ENCODE data around the gene TNS3. TPM values are rescaled to one million over a fixed set of nuclear protein-coding genes. Genes with fewer than 3 reads are reported as not detected.

TNS3 gene
- total and polyA plus RNA-seq, 10 donors, result 17.7 to 247 (median 147) TPM

GRCh38 chr7:47574482-47575329 is 7.2 kb downstream of the TNS3 start:
- H3K9me3 ChIP-seq, result no peaks in the 10 kb centered on the region
- DNase-seq, result no peak
- intact Hi-C loops (cut with DNase I; ENCODE audit: low total_unique reads), result loop anchor here (10.0 kb wide), 1 partner anchor 120 kb away; no protein-coding TSS in a partner anchor
- peaks cover 73 to 100% (median 100%) of the 10 kb centered on the region in 6 donors for H3K4me1 ChIP-seq
- H3K4me3 ChIP-seq, result peak overlapping the region in 1 of 8 donors; percentile 47
- WGBS, 5 donors, result 25 to 31% (median 26%) methylated on average over 11 of the region's 11 CpGs
- TF ChIP-seq POLR2A (IDR thresholded peaks at IDR 0.05), result no peak
- peak in 1 of 3 donors; percentile 68 for TF ChIP-seq POLR2AphosphoS5 (IDR thresholded peaks at IDR 0.05)
- peaks cover 0 to 10% (median 0%) of the 10 kb centered on the region in 6 donors for H3K36me3 ChIP-seq
- no peaks in the 10 kb centered on the region for H3K27me3 ChIP-seq (replicated peaks in 1 of 7)
- peak overlapping the region in 7 of 8 donors; percentile 53 to 93 (median 90) for H3K27ac ChIP-seq

- WGBS, 5 donors, result 20 to 33% (median 25%) methylated on average over 11 of the region's 11 CpGs
- TF ChIP-seq POLR2AphosphoS5 (IDR thresholded peaks at IDR 0.05) (no peak), CTCF (IDR thresholded peaks at IDR 0.05 in 8 of 11, conservative IDR thresholded peaks at IDR 0.05 in 3 of 11) (no peak), POLR2A (IDR thresholded peaks at IDR 0.05) (no peak)
- no peak for DNase-seq
- H3K27ac ChIP-seq, result peak overlapping the region in 7 of 8 donors; percentile 53 to 93 (median 90)
- H3K4me3 ChIP-seq, result peak overlapping the region in 1 of 8 donors; percentile 47
- H3K9me3 ChIP-seq, result no peaks in the 10 kb centered on the region
- peaks cover 68 to 100% (median 100%) of the 10 kb centered on the region in 6 donors for H3K4me1 ChIP-seq
- H3K27me3 ChIP-seq (replicated peaks in 1 of 7), result no peaks in the 10 kb centered on the region
- intact Hi-C loops (cut with DNase I; ENCODE audit: low total_unique reads), result loop anchor here (10.0 kb wide), 1 partner anchor 119 kb away; no protein-coding TSS in a partner anchor
- H3K36me3 ChIP-seq, result peaks cover 0 to 16% (median 0%) of the 10 kb centered on the region in 6 donors
Measured at GRCh38 chr7:47573758-47574481, 8.0 kb downstream of the TNS3 start.

- intact Hi-C loops (cut with DNase I; ENCODE audit: low total_unique reads), result loop anchor here (10.0 kb wide), 1 partner anchor 118 kb away; no protein-coding TSS in a partner anchor
- no peak for TF ChIP-seq POLR2AphosphoS5 (IDR thresholded peaks at IDR 0.05)
- no peak for TF ChIP-seq CTCF (IDR thresholded peaks at IDR 0.05 in 8 of 11, conservative IDR thresholded peaks at IDR 0.05 in 3 of 11)
- TF ChIP-seq POLR2A (IDR thresholded peaks at IDR 0.05), result no peak
- Histone ChIP-seq H3K4me1 (peaks cover 68 to 100% (median 100%) of the 10 kb centered on the region in 6 donors), H3K27ac (peak overlapping the region; percentile 46 to 93 (median 77)), H3K9me3 (no peaks in the 10 kb centered on the region), H3K36me3 (peaks cover 0 to 19% (median 0%) of the 10 kb centered on the region in 6 donors), H3K4me3 (no peak overlapping the region), H3K27me3 (replicated peaks in 1 of 7) (no peaks in the 10 kb centered on the region)
- DNase-seq, result no peak
- WGBS, 5 donors, result 74 to 83% (median 79%) methylated on average over 19 of the region's 19 CpGs
Measured at GRCh38 chr7:47572939-47573757, 8.8 kb downstream of the TNS3 start.

GRCh38 chr7:47572094-47572445 is 9.8 kb downstream of the TNS3 start:
- peaks cover 61 to 100% (median 99%) of the 10 kb centered on the region in 6 donors for H3K4me1 ChIP-seq
- no peak for TF ChIP-seq POLR2AphosphoS5 (IDR thresholded peaks at IDR 0.05)
- TF ChIP-seq CTCF (IDR thresholded peaks at IDR 0.05 in 8 of 11, conservative IDR thresholded peaks at IDR 0.05 in 3 of 11), result no peak
- no peak for TF ChIP-seq POLR2A (IDR thresholded peaks at IDR 0.05)
- H3K36me3 ChIP-seq, result peaks cover 0 to 23% (median 0%) of the 10 kb centered on the region in 6 donors
- 47 to 63% (median 59%) methylated on average over 14 of the region's 14 CpGs for WGBS, 5 donors
- H3K27ac ChIP-seq, result peak overlapping the region; percentile 77 to 93 (median 88)
- intact Hi-C loops (cut with DNase I; ENCODE audit: low total_unique reads), result loop anchor here (10.0 kb wide), 1 partner anchor 117 kb away; no protein-coding TSS in a partner anchor
- no peaks in the 10 kb centered on the region for H3K27me3 ChIP-seq (replicated peaks in 1 of 7)
- H3K4me3 ChIP-seq, result peak overlapping the region in 1 of 8 donors; percentile 46
- no peaks in the 10 kb centered on the region for H3K9me3 ChIP-seq
- DNase-seq, result no peak

Measured in spleen (tissue), 11 donors.